ENCODE results near the gene PDSS2.
A peak's percentile ranks its signal among the peaks of the same experiment; 100 is the strongest.
"Not testable (repeated sequence)": the region's sequence is repeated elsewhere in the genome, so short reads cannot be mapped to it uniquely, and the experiment has no call there.

The PDSS2 gene

GRCh38 chr6:107121266-107121665 is 338.1 kb downstream of the PDSS2 start:
- Histone ChIP-seq H3K4me2 (no peak overlapping the region), H3K4me1 (ENCODE audit: low read depth, poor library complexity, severe bottlenecking) (peaks cover 40% of the 10 kb centered on the region), H4K20me1 (ENCODE audit: insufficient read depth) (no peaks in the 10 kb centered on the region), H3K27me3 (ENCODE audit: insufficient read depth, low read depth) (no peaks in the 10 kb centered on the region), H3K36me3 (ENCODE audit: insufficient read depth) (no peaks in the 10 kb centered on the region), H3K9ac (no peak overlapping the region), H3K4me3 (IDR thresholded peaks at IDR 0.05; ENCODE audit: insufficient read depth, low read depth, low read length) (no peak overlapping the region), H3K27ac (no peak overlapping the region), H2AFZ (ENCODE audit: low read depth) (no peak overlapping the region), H3K79me2 (ENCODE audit: insufficient read depth, low read depth) (no peaks in the 10 kb centered on the region)
- TF ChIP-seq, protein P1, sequence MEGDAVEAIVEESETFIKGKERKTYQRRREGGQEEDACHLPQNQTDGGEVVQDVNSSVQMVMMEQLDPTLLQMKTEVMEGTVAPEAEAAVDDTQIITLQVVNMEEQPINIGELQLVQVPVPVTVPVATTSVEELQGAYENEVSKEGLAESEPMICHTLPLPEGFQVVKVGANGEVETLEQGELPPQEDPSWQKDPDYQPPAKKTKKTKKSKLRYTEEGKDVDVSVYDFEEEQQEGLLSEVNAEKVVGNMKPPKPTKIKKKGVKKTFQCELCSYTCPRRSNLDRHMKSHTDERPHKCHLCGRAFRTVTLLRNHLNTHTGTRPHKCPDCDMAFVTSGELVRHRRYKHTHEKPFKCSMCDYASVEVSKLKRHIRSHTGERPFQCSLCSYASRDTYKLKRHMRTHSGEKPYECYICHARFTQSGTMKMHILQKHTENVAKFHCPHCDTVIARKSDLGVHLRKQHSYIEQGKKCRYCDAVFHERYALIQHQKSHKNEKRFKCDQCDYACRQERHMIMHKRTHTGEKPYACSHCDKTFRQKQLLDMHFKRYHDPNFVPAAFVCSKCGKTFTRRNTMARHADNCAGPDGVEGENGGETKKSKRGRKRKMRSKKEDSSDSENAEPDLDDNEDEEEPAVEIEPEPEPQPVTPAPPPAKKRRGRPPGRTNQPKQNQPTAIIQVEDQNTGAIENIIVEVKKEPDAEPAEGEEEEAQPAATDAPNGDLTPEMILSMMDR (conservative IDR thresholded peaks at IDR 0.05; ENCODE audit: low read depth, low read length) = no peak

GRCh38 chr6:107120404-107120803 is 339.0 kb downstream of the PDSS2 start:
- H3K9ac ChIP-seq = no peak overlapping the region
- TF ChIP-seq, protein P1 (conservative IDR thresholded peaks at IDR 0.05; ENCODE audit: low read depth, low read length) = no peak
- H3K4me3 ChIP-seq (IDR thresholded peaks at IDR 0.05; ENCODE audit: insufficient read depth, low read depth, low read length) = no peak overlapping the region
- no peaks in the 10 kb centered on the region for H3K27me3 ChIP-seq (ENCODE audit: insufficient read depth, low read depth)
- H3K36me3 ChIP-seq (ENCODE audit: insufficient read depth) = no peaks in the 10 kb centered on the region
- no peak overlapping the region for H3K4me2 ChIP-seq
- no peak overlapping the region for H3K27ac ChIP-seq
- H4K20me1 ChIP-seq (ENCODE audit: insufficient read depth) = no peaks in the 10 kb centered on the region
- H3K79me2 ChIP-seq (ENCODE audit: insufficient read depth, low read depth) = no peaks in the 10 kb centered on the region
- H2AFZ ChIP-seq (ENCODE audit: low read depth) = no peak overlapping the region
- H3K4me1 ChIP-seq (ENCODE audit: low read depth, poor library complexity, severe bottlenecking) = peaks cover 38% of the 10 kb centered on the region

DNA sequence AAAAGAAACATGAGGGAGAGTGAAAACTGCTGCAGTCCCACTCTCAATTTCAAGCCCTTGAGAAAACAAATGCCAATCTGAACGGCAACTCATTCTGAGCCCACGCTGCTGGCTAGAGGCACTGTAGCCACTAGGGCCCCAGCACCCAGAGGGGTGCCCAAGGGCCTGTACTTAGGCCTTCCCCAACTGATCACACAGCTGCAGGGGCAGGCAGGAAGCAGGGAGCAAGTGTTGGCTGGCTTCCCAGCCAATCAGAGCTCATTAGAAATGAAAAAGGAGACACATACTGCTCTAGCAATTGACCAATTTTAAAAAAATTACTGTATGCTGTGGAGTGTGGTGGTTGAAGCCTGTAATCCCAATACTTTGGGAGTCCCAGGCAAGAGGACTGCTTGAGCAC is 340.4 kb downstream of the PDSS2 start:
- Histone ChIP-seq H3K9ac (no peak overlapping the region), H3K27me3 (ENCODE audit: insufficient read depth, low read depth) (no peaks in the 10 kb centered on the region), H4K20me1 (ENCODE audit: insufficient read depth) (no peaks in the 10 kb centered on the region), H3K36me3 (ENCODE audit: insufficient read depth) (no peaks in the 10 kb centered on the region), H3K4me3 (IDR thresholded peaks at IDR 0.05; ENCODE audit: insufficient read depth, low read depth, low read length) (no peak overlapping the region), H3K4me2 (peak overlapping the region; percentile 38; the same call in 1 of the 2 replicates), H3K27ac (no peak overlapping the region), H3K4me1 (ENCODE audit: low read depth, poor library complexity, severe bottlenecking) (peaks cover 30% of the 10 kb centered on the region), H2AFZ (ENCODE audit: low read depth) (peak overlapping the region; percentile 30; the same call in 1 of the 2 replicates), H3K79me2 (ENCODE audit: insufficient read depth, low read depth) (no peaks in the 10 kb centered on the region)
- TF ChIP-seq, protein P1 (conservative IDR thresholded peaks at IDR 0.05; ENCODE audit: low read depth, low read length) = no peak

- not testable (repeated sequence) for H3K36me3 ChIP-seq (ENCODE audit: insufficient read depth); H3K9ac ChIP-seq; H3K4me2 ChIP-seq; H3K79me2 ChIP-seq (ENCODE audit: insufficient read depth, low read depth); H3K4me3 ChIP-seq (IDR thresholded peaks at IDR 0.05; ENCODE audit: insufficient read depth, low read depth, low read length); H2AFZ ChIP-seq (ENCODE audit: low read depth); H3K27me3 ChIP-seq (ENCODE audit: insufficient read depth, low read depth); H3K27ac ChIP-seq; H4K20me1 ChIP-seq (ENCODE audit: insufficient read depth)
- peaks cover 30% of the 10 kb centered on the region for H3K4me1 ChIP-seq (ENCODE audit: low read depth, poor library complexity, severe bottlenecking)
These were observed 340.8 kb downstream of the PDSS2 start for GRCh38 chr6:107118540-107118939.

GRCh38 chr6:107116931-107117330 is 342.4 kb downstream of the PDSS2 start:
- Histone ChIP-seq H3K4me2 (peak overlapping the region; percentile 97), H3K27me3 (ENCODE audit: insufficient read depth, low read depth) (no peaks in the 10 kb centered on the region), H3K4me1 (ENCODE audit: low read depth, poor library complexity, severe bottlenecking) (peaks cover 30% of the 10 kb centered on the region), H3K4me3 (IDR thresholded peaks at IDR 0.05; ENCODE audit: insufficient read depth, low read depth, low read length) (no peak overlapping the region), H4K20me1 (ENCODE audit: insufficient read depth) (no peaks in the 10 kb centered on the region), H2AFZ (ENCODE audit: low read depth) (peak overlapping the region; percentile 82; the same call in 1 of the 2 replicates), H3K9ac (peak overlapping the region; percentile 87; the same call in 1 of the 2 replicates), H3K79me2 (ENCODE audit: insufficient read depth, low read depth) (no peaks in the 10 kb centered on the region), H3K27ac (peak overlapping the region; percentile 89; the same call in 1 of the 2 replicates), H3K36me3 (ENCODE audit: insufficient read depth) (no peaks in the 10 kb centered on the region)
- TF ChIP-seq, protein P1 (conservative IDR thresholded peaks at IDR 0.05; ENCODE audit: low read depth, low read length) = no peak
